HG02588 (cell line): ENCODE data around the gene PDIK1L.
"Not testable (repeated sequence)": the region's sequence is repeated elsewhere in the genome, so short reads cannot be mapped to it uniquely, and the experiment has no call there.

Source experiments
- ATAC-seq: cut with Tn5 transposase; IDR thresholded peaks from one replicate; pipeline ENCODE4 v1.9.1; 2021; ENCODE audit warnings: mild to moderate bottlenecking, moderate library complexity; ENCODE audit not compliant: unreplicated experiment

PDIK1L gene

GRCh38 chr1:26089125-26089524 is 22.5 kb upstream of the PDIK1L start:
- ATAC-seq, result no peak

- no peak for ATAC-seq
Measured at GRCh38 chr1:26090893-26091292, 20.7 kb upstream of the PDIK1L start.

GRCh38 chr1:26092422-26092821 is 19.2 kb upstream of the PDIK1L start:
- ATAC-seq, result no peak

- ATAC-seq, result not testable (repeated sequence)
Measured at GRCh38 chr1:26093569-26093968, 18.1 kb upstream of the PDIK1L start.

DNA sequence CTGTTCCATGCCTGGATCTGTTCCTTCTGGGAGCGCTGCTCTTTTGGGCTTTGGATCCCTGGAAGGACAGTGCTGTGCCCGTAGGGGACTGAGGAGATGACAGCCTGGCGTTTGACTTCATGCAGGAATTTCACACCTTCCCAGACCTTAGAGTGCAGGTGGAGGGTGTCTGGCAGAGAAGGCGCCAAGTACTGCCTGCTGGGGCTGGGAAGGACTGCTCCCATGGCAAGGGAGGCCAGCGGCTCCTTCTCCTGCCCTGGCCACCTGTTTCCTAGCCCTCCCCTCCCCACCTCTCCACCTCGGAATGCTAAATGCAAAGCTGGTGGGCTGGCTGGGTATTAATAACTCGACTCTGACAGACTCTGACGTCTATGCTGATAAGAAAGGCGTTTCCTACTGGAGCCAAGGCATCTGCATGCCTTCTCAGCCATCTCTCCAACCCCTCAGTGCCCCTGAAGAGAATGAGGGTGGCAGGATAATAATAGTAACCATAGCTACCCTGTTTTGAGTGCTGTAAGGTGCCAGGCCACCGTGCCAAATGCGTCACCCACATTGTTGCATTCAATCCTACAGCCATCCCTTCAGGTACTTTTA is 17.5 kb upstream of the PDIK1L start:
- no peak for ATAC-seq

DNA sequence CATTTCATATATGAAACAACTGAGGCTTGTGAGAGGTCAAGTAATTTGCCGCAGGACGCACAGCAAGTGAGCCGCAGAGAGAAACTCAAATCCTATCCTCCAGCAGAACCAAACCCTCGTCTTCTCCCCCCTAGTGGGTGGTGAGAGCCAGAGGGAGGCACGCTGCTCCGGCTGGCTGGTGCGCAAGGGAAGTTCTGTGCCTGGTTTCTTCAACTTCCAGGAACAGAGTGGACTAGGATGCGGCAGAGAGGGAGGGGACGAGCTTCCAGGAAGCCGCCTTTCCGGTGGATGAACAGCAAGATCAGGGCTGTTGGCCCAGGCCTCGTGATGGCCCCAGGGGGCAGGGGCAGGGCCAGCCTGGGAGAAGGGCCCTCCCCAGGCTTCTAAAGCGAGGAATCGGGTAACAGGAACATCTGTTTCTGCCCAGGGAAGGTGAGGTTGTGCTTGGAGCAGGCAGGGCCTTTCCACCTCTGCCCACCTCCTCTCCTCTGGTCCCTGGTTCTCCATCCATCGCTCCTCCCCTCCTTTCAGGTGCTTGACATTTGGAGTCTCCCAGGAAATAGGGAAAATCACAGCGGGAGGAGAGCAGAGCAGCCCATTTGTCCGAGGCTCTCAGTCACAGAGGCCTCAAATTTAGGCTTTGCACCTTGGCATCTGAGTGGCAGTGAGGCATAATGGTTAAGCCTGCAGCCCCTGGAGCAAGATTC is 16.8 kb upstream of the PDIK1L start:
- ATAC-seq, result no peak

GRCh38 chr1:26096471-26096870 is 15.2 kb upstream of the PDIK1L start:
- ATAC-seq, result no peak

GRCh38 chr1:26097696-26098095 is 13.9 kb upstream of the PDIK1L start:
- no peak for ATAC-seq

DNA sequence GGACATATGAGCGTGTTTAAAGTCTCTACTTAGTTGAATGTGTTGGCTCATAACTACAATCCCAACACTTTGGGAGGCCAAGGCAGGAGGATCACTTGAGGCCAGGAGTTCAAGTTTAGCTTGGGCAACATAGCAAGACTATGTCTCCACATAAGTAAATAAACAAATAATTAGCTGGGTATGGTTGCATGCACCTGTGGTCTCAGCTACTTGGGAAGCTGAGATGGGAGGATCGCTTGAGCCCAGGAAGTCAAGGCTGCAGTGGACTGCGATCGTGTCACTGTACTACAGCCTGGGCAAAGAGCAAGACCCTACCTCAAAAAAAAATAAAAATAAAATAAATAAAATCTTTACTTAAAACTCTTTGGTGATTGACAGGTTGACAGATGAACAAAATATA is 13.0 kb upstream of the PDIK1L start:
- ATAC-seq, result no peak

GRCh38 chr1:26099780-26100179 is 11.8 kb upstream of the PDIK1L start:
- no peak for ATAC-seq

GRCh38 chr1:26100204-26100603 is 11.4 kb upstream of the PDIK1L start:
- not testable (repeated sequence) for ATAC-seq

DNA sequence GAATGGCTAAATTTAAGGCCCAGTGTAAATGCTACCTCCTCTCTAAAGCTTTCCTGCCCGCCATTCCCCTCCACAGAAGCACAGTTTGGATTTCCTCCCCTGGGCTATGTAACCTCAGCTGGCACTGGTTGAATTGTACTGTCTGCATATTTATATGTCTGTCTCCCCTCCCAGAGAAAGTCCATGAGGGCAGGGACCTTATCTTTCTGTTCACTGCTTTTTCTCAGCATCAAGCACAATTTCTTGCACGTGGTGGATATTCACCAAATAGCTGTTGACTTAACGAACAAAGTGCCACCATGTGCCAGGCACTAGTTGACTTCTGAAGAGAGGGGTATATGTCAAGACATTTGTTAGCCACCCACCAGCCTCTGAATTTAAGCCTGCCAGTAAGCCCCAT is 9.5 kb upstream of the PDIK1L start:
- ATAC-seq, result no peak

DNA sequence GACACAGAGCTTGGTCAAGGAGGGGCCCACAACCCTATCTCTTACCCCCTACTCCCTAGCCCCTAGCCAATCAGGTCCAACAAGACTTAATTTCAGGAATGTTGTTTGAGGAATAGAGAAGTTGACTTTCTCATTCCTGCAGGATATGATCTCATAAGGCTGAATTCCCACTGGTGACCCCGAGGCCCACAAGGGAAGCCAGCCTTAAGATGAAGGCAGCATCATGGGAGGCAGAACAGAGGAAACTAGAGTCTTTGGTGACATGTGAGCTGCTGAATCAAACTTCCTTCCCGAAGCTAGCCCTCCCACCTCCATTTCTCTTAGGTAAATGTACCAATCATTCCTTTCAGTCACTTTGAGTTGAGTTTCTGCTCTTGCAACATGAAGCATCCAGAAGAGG is 9.1 kb upstream of the PDIK1L start:
- ATAC-seq, result no peak

DNA sequence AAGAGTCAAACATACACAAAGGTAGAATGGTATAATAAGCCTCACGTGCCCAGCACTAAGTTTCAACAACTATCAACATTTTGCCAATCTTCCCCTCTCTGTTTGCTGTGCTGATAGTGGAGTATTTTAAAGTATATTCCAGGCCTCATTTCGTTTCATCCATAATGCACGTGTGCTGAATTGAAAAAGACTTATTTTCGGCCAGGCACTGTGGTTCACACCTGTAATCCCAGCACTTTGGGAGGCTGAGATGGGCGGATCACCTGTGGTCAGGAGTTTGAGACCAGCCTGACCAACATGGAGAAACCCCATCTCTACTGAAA is 6.4 kb upstream of the PDIK1L start:
- ATAC-seq, result not testable (repeated sequence)

DNA sequence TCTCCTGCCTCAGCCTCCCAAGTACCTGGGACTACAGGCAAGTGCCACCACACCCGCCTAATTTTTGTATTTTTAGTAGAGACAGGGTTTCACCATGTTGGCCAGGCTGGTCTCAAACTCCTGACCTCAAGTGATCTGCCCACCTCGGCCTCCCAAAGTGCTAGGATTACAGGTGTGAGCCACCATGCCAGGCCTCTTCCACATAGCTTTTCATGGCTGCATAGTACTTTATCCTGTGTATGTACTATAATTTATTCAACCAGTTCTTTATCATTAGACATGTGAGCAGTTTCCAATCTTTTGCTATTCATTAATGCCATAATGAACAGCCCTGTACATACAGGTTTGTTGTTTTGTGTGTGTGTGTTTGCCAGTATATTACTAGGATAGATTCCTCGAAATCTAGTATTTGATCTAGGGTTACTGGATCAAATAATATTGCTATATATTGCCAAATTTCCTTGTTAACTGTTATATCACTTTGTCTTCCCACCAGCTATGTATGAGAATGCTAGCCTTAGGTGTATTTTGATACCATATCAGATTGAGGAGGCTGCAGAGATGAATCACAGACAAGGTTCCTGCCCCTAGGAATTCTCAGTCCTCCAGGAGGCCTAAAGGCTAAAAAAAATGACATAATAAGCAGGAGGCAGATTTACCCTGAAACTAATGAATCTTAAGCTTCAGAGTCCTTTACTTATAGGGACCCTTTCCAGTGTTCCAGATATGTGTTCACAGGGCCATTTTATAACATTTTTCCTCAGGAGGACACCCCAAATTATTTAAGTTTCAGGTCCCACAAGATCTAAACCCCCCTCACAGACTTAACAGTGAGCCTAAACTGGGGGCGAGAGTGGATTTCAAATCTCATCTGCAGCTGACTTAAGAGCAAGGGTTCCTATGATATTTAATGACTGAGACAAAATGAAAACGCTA is 2.1 kb upstream of the PDIK1L start:
- no peak for ATAC-seq

DNA sequence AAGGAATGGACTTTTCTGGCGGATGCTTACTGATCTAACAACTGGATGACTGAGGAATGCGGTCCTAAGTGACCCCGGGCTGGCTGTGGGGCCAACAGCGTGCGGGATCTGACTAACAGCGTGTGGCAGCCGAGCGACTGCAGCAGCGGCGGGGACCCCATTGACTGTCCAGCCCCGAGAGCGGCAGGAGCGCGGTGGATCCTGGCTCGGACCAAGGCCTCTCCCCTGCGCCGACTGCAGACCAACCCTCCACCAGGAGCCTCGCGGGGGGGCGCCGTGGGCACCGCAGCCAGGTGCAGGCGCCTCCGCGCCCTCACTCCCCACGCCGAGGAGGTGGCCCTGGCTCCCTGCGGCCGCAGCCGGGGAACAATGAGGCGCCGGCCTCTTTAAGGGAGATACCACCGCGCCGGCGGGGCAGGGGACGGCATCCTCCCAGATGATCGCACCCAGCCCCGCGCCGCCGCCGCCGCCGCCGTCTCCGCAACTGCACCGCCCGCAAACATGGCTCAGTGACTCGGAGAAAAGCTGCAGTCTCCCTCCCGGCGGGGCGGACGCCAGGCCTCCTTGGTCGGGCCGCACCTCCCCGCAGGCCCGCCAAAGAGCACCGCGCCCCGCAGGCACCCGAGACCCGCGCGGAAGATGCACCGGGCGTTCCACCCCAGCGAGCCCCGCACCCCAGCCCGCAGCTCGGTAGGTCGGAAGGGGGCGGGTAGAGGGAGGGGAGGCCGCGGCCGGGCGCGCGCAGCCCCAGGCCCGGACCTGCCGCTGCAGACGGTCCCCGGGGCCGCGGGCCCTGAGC is 694 bp upstream of the PDIK1L start:
- ATAC-seq, result peak; percentile 41

- ATAC-seq, result peak; percentile 1
Measured at GRCh38 chr1:26112407-26112775, 767 bp downstream of the PDIK1L start.

GRCh38 chr1:26114165-26114927 is 2.7 kb downstream of the PDIK1L start:
- no peak for ATAC-seq

- no peak for ATAC-seq
Measured at GRCh38 chr1:26119892-26120608, 8.4 kb downstream of the PDIK1L start.
